Measurements from ENCODE around the gene MCRIP2. TPM values are rescaled to one million over a fixed set of nuclear protein-coding genes. Genes with fewer than 3 reads are reported as not detected.

MCRIP2 gene
- polyA plus RNA-seq, 1 donor from 2014 or later, result 29.1 TPM

DNA sequence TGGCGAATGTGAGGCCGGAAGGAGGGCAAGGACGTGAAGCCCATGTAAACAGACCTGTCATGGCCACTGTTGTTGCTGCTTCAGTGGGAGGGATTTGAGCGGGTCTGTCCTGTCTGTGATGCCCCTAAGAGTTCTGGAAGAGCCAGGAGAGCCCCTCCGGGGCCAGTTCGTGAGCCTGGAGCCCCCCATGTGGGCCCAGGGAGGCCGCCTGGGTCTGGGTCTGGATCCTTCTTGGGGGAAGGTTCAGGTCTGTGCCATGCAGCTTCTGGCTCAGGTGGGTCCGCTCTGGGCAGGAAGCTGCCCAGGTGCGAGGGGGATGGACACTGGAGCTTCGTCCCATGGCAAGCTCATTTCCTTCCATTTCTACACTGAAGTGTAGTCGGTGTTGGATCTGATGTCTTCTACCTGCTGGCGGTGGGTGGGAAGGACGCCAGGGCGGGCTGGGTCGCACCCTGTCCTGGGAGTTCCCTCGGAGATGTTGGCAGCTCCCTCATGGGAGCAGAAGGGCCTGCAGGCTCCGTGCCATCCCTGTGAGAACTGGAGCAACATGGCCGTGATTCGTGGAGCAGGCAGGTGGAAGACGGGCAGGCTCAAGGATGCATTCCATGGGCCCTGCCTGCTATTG, 22.0 kb upstream of the MCRIP2 start:
- TF ChIP-seq SMC3 (conservative IDR thresholded peaks at IDR 0.05; ENCODE audit: poor library complexity) (no peak), EP300 (conservative IDR thresholded peaks at IDR 0.05; ENCODE audit: poor library complexity, severe bottlenecking) (no peak), POLR2AphosphoS5 (IDR thresholded peaks at IDR 0.05) (no peak), RAD21 (conservative IDR thresholded peaks at IDR 0.05) (no peak), MXI1 (conservative IDR thresholded peaks at IDR 0.05; ENCODE audit: poor library complexity, severe bottlenecking) (no peak), TAF1 (IDR thresholded peaks at IDR 0.05; ENCODE audit: low read depth) (no peak), EZH2 (IDR thresholded peaks at IDR 0.05; ENCODE audit: borderline replicate concordance, insufficient read depth, low read length, poor library complexity, severe bottlenecking) (no peak)
- TF ChIP-seq, protein P1, sequence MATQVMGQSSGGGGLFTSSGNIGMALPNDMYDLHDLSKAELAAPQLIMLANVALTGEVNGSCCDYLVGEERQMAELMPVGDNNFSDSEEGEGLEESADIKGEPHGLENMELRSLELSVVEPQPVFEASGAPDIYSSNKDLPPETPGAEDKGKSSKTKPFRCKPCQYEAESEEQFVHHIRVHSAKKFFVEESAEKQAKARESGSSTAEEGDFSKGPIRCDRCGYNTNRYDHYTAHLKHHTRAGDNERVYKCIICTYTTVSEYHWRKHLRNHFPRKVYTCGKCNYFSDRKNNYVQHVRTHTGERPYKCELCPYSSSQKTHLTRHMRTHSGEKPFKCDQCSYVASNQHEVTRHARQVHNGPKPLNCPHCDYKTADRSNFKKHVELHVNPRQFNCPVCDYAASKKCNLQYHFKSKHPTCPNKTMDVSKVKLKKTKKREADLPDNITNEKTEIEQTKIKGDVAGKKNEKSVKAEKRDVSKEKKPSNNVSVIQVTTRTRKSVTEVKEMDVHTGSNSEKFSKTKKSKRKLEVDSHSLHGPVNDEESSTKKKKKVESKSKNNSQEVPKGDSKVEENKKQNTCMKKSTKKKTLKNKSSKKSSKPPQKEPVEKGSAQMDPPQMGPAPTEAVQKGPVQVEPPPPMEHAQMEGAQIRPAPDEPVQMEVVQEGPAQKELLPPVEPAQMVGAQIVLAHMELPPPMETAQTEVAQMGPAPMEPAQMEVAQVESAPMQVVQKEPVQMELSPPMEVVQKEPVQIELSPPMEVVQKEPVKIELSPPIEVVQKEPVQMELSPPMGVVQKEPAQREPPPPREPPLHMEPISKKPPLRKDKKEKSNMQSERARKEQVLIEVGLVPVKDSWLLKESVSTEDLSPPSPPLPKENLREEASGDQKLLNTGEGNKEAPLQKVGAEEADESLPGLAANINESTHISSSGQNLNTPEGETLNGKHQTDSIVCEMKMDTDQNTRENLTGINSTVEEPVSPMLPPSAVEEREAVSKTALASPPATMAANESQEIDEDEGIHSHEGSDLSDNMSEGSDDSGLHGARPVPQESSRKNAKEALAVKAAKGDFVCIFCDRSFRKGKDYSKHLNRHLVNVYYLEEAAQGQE (IDR thresholded peaks at IDR 0.05; ENCODE audit: borderline replicate concordance), result no peak
- TF ChIP-seq, protein P2, sequence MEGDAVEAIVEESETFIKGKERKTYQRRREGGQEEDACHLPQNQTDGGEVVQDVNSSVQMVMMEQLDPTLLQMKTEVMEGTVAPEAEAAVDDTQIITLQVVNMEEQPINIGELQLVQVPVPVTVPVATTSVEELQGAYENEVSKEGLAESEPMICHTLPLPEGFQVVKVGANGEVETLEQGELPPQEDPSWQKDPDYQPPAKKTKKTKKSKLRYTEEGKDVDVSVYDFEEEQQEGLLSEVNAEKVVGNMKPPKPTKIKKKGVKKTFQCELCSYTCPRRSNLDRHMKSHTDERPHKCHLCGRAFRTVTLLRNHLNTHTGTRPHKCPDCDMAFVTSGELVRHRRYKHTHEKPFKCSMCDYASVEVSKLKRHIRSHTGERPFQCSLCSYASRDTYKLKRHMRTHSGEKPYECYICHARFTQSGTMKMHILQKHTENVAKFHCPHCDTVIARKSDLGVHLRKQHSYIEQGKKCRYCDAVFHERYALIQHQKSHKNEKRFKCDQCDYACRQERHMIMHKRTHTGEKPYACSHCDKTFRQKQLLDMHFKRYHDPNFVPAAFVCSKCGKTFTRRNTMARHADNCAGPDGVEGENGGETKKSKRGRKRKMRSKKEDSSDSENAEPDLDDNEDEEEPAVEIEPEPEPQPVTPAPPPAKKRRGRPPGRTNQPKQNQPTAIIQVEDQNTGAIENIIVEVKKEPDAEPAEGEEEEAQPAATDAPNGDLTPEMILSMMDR (IDR thresholded peaks at IDR 0.05; ENCODE audit: poor library complexity, severe bottlenecking), result no peak
- Histone ChIP-seq H3K9me2 (ENCODE audit: insufficient read depth, low read length) (no peaks in the 10 kb centered on the region), H3K4me2 (ENCODE audit: low read length) (no peak overlapping the region), H3K27me3 (ENCODE audit: insufficient read depth, low read depth, low read length) (no peaks in the 10 kb centered on the region), H3K27ac (ENCODE audit: low read length) (no peak overlapping the region), H2AFZ (ENCODE audit: low read depth, low read length) (no peak overlapping the region), H4K20me1 (ENCODE audit: insufficient read depth) (no peaks in the 10 kb centered on the region), H3K36me3 (ENCODE audit: insufficient read depth, low read length) (peaks cover 6% of the 10 kb centered on the region), H3K9me3 (ENCODE audit: low read length) (no peaks in the 10 kb centered on the region), H3K4me3 (ENCODE audit: low read length) (no peak overlapping the region), H3K9ac (ENCODE audit: low read length) (no peak overlapping the region), H3K79me2 (replicated peaks; ENCODE audit: insufficient read depth, low read length) (no peaks in the 10 kb centered on the region), H3F3A (ENCODE audit: insufficient read depth, low read length, poor library complexity, severe bottlenecking) (no peaks in the 10 kb centered on the region)

DNA sequence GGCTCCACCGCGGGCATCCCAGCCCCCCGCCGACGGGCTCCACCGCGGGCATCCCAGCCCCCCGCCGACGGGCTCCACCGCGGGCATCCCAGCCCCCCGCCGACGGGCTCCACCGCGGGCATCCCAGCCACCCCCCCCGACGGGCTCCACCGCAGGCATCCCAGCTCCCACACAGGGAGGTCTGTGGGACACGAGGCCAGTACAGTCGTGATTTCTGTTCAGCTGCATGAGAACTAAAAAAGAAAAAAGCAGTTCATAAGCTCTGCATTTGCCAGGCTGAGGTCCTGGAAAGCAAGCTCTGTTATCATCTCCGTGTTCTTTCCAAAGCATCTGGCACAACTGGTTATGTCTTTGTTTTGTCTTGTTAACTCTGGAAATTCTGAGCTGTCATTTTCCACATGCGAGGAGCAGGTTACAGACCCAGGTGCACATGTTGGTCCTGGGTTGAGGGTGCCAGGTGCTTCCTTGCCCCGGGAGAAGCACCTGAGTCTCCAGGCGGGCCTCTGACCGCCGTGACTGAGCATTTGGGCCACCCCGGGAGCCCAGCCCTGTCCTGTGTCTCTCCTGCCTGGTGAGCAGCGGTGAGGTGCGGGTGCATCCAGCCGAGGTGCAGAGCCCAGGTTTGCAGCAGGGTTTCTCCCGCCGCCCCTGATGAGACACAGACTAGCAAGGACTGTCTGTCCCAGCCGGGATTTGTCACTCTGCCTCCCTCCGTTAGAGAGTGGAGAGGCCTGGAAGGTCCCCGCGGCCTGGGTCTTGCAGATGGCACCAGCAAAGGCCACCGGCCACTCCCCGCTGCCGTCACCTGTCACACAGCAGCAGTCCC, 20.7 kb upstream of the MCRIP2 start:
- Histone ChIP-seq H3K9me3 (ENCODE audit: low read length) (no peaks in the 10 kb centered on the region), H2AFZ (ENCODE audit: low read depth, low read length) (no peak overlapping the region), H3K9me2 (ENCODE audit: insufficient read depth, low read length) (no peaks in the 10 kb centered on the region), H4K20me1 (ENCODE audit: insufficient read depth) (no peaks in the 10 kb centered on the region), H3K9ac (ENCODE audit: low read length) (no peak overlapping the region), H3K79me2 (replicated peaks; ENCODE audit: insufficient read depth, low read length) (no peaks in the 10 kb centered on the region), H3F3A (ENCODE audit: insufficient read depth, low read length, poor library complexity, severe bottlenecking) (no peaks in the 10 kb centered on the region), H3K4me2 (ENCODE audit: low read length) (no peak overlapping the region), H3K36me3 (ENCODE audit: insufficient read depth, low read length) (no peaks in the 10 kb centered on the region), H3K27me3 (ENCODE audit: insufficient read depth, low read depth, low read length) (no peaks in the 10 kb centered on the region), H3K4me3 (ENCODE audit: low read length) (no peak overlapping the region), H3K27ac (ENCODE audit: low read length) (no peak overlapping the region)
- TF ChIP-seq POLR2AphosphoS5 (IDR thresholded peaks at IDR 0.05) (no peak), TAF1 (IDR thresholded peaks at IDR 0.05; ENCODE audit: low read depth) (no peak), EZH2 (IDR thresholded peaks at IDR 0.05; ENCODE audit: borderline replicate concordance, insufficient read depth, low read length, poor library complexity, severe bottlenecking) (no peak), RAD21 (conservative IDR thresholded peaks at IDR 0.05) (no peak), EP300 (conservative IDR thresholded peaks at IDR 0.05; ENCODE audit: poor library complexity, severe bottlenecking) (no peak), SMC3 (conservative IDR thresholded peaks at IDR 0.05; ENCODE audit: poor library complexity) (no peak), MXI1 (conservative IDR thresholded peaks at IDR 0.05; ENCODE audit: poor library complexity, severe bottlenecking) (no peak)
- TF ChIP-seq, protein P2 (IDR thresholded peaks at IDR 0.05; ENCODE audit: poor library complexity, severe bottlenecking), result no peak
- TF ChIP-seq, protein P1 (IDR thresholded peaks at IDR 0.05; ENCODE audit: borderline replicate concordance), result no peak

Measured in neural cell (in vitro differentiated cells).